Gastrocnemius medialis (tissue), 4 donors: ENCODE results near the gene CENPX.

ENCODE experiments used
- POLR2A ChIP-seq, 2 donors: fragments of 450-650 bp; IDR thresholded peaks; one replicate each; pipeline ENCODE4 v1.6.1; 2017; ENCODE audit warnings: antibody characterized with exemption in 2 of 2, mild to moderate bottlenecking in 2 of 2, moderate library complexity in 2 of 2
- TF ChIP-seq, protein P1 (sequence below), 5 experiments: fragments of 450-650 bp in 3 of 5; fragments of 200-600 bp in 2 of 5; sonication (generic) in 2 of 5; IDR thresholded peaks in 4 of 5; conservative IDR thresholded peaks in 1 of 5; 1 replicate in 4 of 5; 2 replicates in 1 of 5; pipeline ENCODE4 v1.5.1; 2016 to 2019; ENCODE audit warnings: antibody characterized with exemption in 5 of 5, mild to moderate bottlenecking in 3 of 5, moderate library complexity in 3 of 5

DNA sequence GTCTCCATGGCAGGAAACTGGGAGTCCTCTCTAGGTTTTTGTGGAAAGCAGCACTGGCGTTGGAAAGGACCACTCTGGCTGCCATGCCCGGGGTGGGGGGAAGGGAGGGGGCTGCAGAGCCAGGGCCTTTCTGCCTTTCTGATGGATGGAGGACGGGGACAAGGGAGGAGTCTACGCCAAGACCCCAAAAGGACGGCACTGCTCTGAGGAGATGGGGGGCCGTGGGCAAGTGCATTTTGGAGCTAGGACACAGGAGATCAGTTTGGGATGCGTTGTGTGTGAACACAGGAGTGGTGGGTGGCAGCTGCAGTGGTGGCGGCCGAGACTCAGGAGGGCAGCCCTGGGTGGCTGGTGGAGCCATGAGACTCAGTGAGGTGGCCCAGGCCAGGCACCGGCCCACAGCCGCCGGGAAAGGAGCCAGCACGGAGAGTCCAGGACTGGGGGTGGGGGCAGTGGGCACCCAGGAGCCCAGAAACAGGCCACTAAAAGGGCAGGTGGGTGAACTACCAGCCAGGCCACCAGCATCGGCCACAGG is 2.0 kb downstream of the CENPX start:
- TF ChIP-seq, protein P1, sequence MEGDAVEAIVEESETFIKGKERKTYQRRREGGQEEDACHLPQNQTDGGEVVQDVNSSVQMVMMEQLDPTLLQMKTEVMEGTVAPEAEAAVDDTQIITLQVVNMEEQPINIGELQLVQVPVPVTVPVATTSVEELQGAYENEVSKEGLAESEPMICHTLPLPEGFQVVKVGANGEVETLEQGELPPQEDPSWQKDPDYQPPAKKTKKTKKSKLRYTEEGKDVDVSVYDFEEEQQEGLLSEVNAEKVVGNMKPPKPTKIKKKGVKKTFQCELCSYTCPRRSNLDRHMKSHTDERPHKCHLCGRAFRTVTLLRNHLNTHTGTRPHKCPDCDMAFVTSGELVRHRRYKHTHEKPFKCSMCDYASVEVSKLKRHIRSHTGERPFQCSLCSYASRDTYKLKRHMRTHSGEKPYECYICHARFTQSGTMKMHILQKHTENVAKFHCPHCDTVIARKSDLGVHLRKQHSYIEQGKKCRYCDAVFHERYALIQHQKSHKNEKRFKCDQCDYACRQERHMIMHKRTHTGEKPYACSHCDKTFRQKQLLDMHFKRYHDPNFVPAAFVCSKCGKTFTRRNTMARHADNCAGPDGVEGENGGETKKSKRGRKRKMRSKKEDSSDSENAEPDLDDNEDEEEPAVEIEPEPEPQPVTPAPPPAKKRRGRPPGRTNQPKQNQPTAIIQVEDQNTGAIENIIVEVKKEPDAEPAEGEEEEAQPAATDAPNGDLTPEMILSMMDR (IDR thresholded peaks at IDR 0.05 in 4 of 5, conservative IDR thresholded peaks at IDR 0.05 in 1 of 5): no peak
- TF ChIP-seq POLR2A (IDR thresholded peaks at IDR 0.05): no peak
